NCI-H146 (cell line): ENCODE measurements around the gene L3HYPDH.

Experiments used
- DNase-seq: peaks from one replicate; lab custom pipeline; 2025; lab: John Stamatoyannopoulos, UW

The L3HYPDH gene

GRCh38 chr14:59427653-59428580 lies 56.3 kb downstream of the L3HYPDH start:
- DNase-seq = no peak

- DNase-seq = no peak
Measured at GRCh38 chr14:59425322-59425935, 58.8 kb downstream of the L3HYPDH start.

- DNase-seq = no peak
Measured at GRCh38 chr14:59424341-59425071, 59.7 kb downstream of the L3HYPDH start.
